OCI-LY1 (cell line): ENCODE results near the gene ATAD3A.

Source experiments
- EZH2 ChIP-seq: fragments of 200-600 bp; sonication (generic), shearing (Covaris generic); IDR thresholded peaks from 2 replicates; pipeline ENCODE4 v1.8.0; 2017; ENCODE audit warnings: borderline replicate concordance, mixed run types, mild to moderate bottlenecking, antibody characterized with exemption, low read length, moderate library complexity, mixed read lengths
- TF ChIP-seq, protein P1 (sequence below): fragments of 200-600 bp; sonication (generic), shearing (Covaris generic); IDR thresholded peaks from 2 replicates; pipeline ENCODE4 v1.5.1; 2017; ENCODE audit warnings: mild to moderate bottlenecking, antibody characterized with exemption, low read length, moderate library complexity, mixed read lengths

DNA sequence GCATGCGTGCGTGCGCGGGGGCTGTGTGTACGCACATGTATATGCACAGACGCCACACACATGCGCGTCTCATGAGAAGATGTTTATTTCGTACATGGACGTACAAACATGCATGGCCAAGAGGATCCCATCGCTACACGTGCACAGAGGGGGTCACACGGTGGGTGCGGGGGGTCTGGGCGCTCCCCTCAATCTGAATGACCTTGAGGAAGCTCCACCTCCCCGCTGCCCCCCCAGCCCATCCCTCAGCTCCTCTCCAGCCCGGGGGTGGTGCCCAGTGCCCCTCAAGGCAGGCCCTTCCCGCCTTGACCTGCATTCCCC is 27.0 kb downstream of the ATAD3A start:
- TF ChIP-seq, protein P1, sequence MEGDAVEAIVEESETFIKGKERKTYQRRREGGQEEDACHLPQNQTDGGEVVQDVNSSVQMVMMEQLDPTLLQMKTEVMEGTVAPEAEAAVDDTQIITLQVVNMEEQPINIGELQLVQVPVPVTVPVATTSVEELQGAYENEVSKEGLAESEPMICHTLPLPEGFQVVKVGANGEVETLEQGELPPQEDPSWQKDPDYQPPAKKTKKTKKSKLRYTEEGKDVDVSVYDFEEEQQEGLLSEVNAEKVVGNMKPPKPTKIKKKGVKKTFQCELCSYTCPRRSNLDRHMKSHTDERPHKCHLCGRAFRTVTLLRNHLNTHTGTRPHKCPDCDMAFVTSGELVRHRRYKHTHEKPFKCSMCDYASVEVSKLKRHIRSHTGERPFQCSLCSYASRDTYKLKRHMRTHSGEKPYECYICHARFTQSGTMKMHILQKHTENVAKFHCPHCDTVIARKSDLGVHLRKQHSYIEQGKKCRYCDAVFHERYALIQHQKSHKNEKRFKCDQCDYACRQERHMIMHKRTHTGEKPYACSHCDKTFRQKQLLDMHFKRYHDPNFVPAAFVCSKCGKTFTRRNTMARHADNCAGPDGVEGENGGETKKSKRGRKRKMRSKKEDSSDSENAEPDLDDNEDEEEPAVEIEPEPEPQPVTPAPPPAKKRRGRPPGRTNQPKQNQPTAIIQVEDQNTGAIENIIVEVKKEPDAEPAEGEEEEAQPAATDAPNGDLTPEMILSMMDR: no peak
- TF ChIP-seq EZH2: no peak
